GM12878 (cell line): ENCODE data around the gene MYLK4. TPM values are rescaled to one million over a fixed set of nuclear protein-coding genes. Genes with fewer than 3 reads are reported as not detected.

Experiments used
- E2F8 ChIP-seq: fragments of 450-650 bp; IDR thresholded peaks from 2 replicates; pipeline ENCODE4 v1.6.1; 2018; ENCODE audit warnings: mild to moderate bottlenecking, low read depth, moderate library complexity; ENCODE audit not compliant: partially characterized antibody
- EZH2 ChIP-seq: IDR thresholded peaks from 2 replicates; pipeline ENCODE4 v1.6.1; 2012; ENCODE audit warnings: low read depth, mild to moderate bottlenecking, control low read depth, inconsistent platforms, low read length, borderline replicate concordance; ENCODE audit not compliant: control insufficient read depth
- IKZF2 ChIP-seq, 2 experiments: fragments of 450-650 bp; IDR thresholded peaks; 2 replicates each; pipeline ENCODE4 v1.6.1; 2017; ENCODE audit warnings: mild to moderate bottlenecking in 2 of 2, moderate library complexity in 2 of 2
- YY1 ChIP-seq: IDR thresholded peaks from 2 replicates; pipeline ENCODE4 v1.6.1; 2011; ENCODE audit warnings: low read depth, mild to moderate bottlenecking, low read length
- polyA plus RNA-seq, 11 experiments: library from polyadenylated mRNA; depleted of rRNA in 4 of 11; unstranded in 6 of 11; stranded (reverse) in 5 of 11; fragments of >200 nt; fragmentation: Nextera tagmentation in 4 of 11; fragmentation: Illumina TruSeq in 1 of 11; extraction: Ambion mirVana in 4 of 11; extraction: Trizol in 1 of 11; gene quantifications; 1 replicate in 1 of 11; 2 replicates in 10 of 11; pipeline versions ENCODE4 v1.2.1 to v1.2.3, GENCODE V29; 2011 to 2016; ENCODE audit warnings: inconsistent platforms in 2 of 11, missing spikeins in 2 of 11, low read depth in 1 of 11
- total RNA-seq, 4 experiments: library from RNA; depleted of rRNA in 3 of 4; stranded (reverse); fragments of >200 nt in 3 of 4; fragmentation: Illumina TruSeq in 1 of 4; extraction: Trizol in 1 of 4; gene quantifications; 2 replicates each; pipeline versions ENCODE4 v1.2.1 to v1.2.3, GENCODE V29; 2013 to 2021
- TF ChIP-seq, protein P1 (sequence below): fragments of 450-650 bp; IDR thresholded peaks from 2 replicates; pipeline ENCODE4 v1.6.1; 2017; ENCODE audit warnings: low read depth, mild to moderate bottlenecking, moderate library complexity
- TF ChIP-seq, protein P2 (sequence below): IDR thresholded peaks from 2 replicates; pipeline ENCODE4 v1.6.1; 2012; ENCODE audit warnings: improper control_type of control experiment, low read depth, low read length; ENCODE audit not compliant: insufficient replicate concordance

The MYLK4 gene
- total and polyA plus RNA-seq, 10 of the 15 experiments (the other 5 are each of a cell fraction or from before 2014, with no cell fraction given), result under 0.01 to 0.09 (median 0.05) TPM; not detected in 1

GRCh38 chr6:2716936-2717700 lies 33.6 kb downstream of the MYLK4 start (continued):
- TF ChIP-seq, protein P1, sequence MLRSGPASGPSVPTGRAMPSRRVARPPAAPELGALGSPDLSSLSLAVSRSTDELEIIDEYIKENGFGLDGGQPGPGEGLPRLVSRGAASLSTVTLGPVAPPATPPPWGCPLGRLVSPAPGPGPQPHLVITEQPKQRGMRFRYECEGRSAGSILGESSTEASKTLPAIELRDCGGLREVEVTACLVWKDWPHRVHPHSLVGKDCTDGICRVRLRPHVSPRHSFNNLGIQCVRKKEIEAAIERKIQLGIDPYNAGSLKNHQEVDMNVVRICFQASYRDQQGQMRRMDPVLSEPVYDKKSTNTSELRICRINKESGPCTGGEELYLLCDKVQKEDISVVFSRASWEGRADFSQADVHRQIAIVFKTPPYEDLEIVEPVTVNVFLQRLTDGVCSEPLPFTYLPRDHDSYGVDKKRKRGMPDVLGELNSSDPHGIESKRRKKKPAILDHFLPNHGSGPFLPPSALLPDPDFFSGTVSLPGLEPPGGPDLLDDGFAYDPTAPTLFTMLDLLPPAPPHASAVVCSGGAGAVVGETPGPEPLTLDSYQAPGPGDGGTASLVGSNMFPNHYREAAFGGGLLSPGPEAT, result no peak
- TF ChIP-seq EZH2 (no peak), IKZF2 (IDR thresholded peaks at IDR 0.05) (no peak), E2F8 (no peak), YY1 (no peak)
- TF ChIP-seq, protein P2, sequence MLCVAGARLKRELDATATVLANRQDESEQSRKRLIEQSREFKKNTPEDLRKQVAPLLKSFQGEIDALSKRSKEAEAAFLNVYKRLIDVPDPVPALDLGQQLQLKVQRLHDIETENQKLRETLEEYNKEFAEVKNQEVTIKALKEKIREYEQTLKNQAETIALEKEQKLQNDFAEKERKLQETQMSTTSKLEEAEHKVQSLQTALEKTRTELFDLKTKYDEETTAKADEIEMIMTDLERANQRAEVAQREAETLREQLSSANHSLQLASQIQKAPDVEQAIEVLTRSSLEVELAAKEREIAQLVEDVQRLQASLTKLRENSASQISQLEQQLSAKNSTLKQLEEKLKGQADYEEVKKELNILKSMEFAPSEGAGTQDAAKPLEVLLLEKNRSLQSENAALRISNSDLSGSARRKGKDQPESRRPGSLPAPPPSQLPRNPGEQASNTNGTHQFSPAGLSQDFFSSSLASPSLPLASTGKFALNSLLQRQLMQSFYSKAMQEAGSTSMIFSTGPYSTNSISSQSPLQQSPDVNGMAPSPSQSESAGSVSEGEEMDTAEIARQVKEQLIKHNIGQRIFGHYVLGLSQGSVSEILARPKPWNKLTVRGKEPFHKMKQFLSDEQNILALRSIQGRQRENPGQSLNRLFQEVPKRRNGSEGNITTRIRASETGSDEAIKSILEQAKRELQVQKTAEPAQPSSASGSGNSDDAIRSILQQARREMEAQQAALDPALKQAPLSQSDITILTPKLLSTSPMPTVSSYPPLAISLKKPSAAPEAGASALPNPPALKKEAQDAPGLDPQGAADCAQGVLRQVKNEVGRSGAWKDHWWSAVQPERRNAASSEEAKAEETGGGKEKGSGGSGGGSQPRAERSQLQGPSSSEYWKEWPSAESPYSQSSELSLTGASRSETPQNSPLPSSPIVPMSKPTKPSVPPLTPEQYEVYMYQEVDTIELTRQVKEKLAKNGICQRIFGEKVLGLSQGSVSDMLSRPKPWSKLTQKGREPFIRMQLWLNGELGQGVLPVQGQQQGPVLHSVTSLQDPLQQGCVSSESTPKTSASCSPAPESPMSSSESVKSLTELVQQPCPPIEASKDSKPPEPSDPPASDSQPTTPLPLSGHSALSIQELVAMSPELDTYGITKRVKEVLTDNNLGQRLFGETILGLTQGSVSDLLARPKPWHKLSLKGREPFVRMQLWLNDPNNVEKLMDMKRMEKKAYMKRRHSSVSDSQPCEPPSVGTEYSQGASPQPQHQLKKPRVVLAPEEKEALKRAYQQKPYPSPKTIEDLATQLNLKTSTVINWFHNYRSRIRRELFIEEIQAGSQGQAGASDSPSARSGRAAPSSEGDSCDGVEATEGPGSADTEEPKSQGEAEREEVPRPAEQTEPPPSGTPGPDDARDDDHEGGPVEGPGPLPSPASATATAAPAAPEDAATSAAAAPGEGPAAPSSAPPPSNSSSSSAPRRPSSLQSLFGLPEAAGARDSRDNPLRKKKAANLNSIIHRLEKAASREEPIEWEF, result no peak
